OCI-LY1 (cell line): ENCODE measurements around the gene MTUS2.

Experiments used
- H2AFZ ChIP-seq: fragments of 200-600 bp; sonication (generic), shearing (Covaris generic); 2 replicates; pipeline ENCODE4 v1.6.0; 2014; ENCODE audit warnings: antibody characterized with exemption, mild to moderate bottlenecking, low read length
- H3F3A ChIP-seq: fragments of 200-600 bp; sonication (generic), shearing (Covaris generic); 2 replicates; pipeline ENCODE4 v1.6.0; 2014; ENCODE audit warnings: mild to moderate bottlenecking, antibody characterized with exemption, low read length, moderate library complexity; ENCODE audit not compliant: insufficient read depth
- H3K27ac ChIP-seq: fragments of 200-600 bp; sonication (generic); 2 replicates; pipeline ENCODE4 v1.5.1; 2014; ENCODE audit warnings: low read length, mixed run types, mild to moderate bottlenecking, low read depth; ENCODE audit not compliant: poor library complexity, severe bottlenecking
- H3K27me3 ChIP-seq: fragments of 200-600 bp; sonication (generic); 2 replicates; pipeline ENCODE4 v1.6.0; 2014; ENCODE audit warnings: antibody characterized with exemption, mild to moderate bottlenecking, low read length, moderate library complexity; ENCODE audit not compliant: insufficient read depth
- H3K36me3 ChIP-seq: fragments of 200-600 bp; sonication (generic); 2 replicates; pipeline ENCODE4 v1.6.1; 2014; ENCODE audit warnings: mild to moderate bottlenecking, antibody characterized with exemption, low read length, moderate library complexity, mixed read lengths; ENCODE audit not compliant: insufficient read depth
- H3K4me1 ChIP-seq: fragments of 200-600 bp; sonication (generic); 2 replicates; pipeline ENCODE4 v1.5.1; 2014; ENCODE audit warnings: mild to moderate bottlenecking, low read length, moderate library complexity; ENCODE audit not compliant: insufficient read depth, severe bottlenecking
- H3K4me2 ChIP-seq: fragments of 200-600 bp; sonication (generic), shearing (Covaris generic); 2 replicates; pipeline ENCODE4 v1.6.1; 2014; ENCODE audit warnings: low read length
- H3K4me3 ChIP-seq: fragments of 200-600 bp; sonication (generic); 2 replicates; pipeline ENCODE4 v1.5.1; 2014; ENCODE audit warnings: low read length, low read depth, mild to moderate bottlenecking, mixed read lengths; ENCODE audit not compliant: poor library complexity, severe bottlenecking
- H3K79me2 ChIP-seq: fragments of 200-600 bp; shearing (Covaris generic); 2 replicates; pipeline ENCODE4 v1.6.1; 2016; ENCODE audit warnings: mixed run types, low read length, mixed read lengths; ENCODE audit not compliant: insufficient read depth
- H3K9ac ChIP-seq: fragments of 200-600 bp; sonication (generic), shearing (Covaris generic); 2 replicates; pipeline ENCODE4 v1.6.1; 2014; ENCODE audit warnings: mild to moderate bottlenecking, low read length, mixed read lengths
- H3K9me2 ChIP-seq: fragments of 200-600 bp; sonication (generic), shearing (Covaris generic); 2 replicates; pipeline ENCODE4 v1.6.1; 2014; ENCODE audit warnings: low read depth, mild to moderate bottlenecking, low read length, mixed read lengths
- H3K9me3 ChIP-seq: fragments of 200-600 bp; shearing (Covaris generic); 2 replicates; pipeline ENCODE4 v1.6.1; 2014; ENCODE audit warnings: low read length, mixed read lengths
- H4K20me1 ChIP-seq: fragments of 200-600 bp; sonication (generic), shearing (Covaris generic); 2 replicates; pipeline ENCODE4 v1.6.0; 2016; ENCODE audit warnings: mild to moderate bottlenecking, low read length; ENCODE audit not compliant: insufficient read depth
- CTCF ChIP-seq: fragments of 200-600 bp; sonication (generic), shearing (Covaris generic); IDR thresholded peaks from 2 replicates; pipeline ENCODE4 v1.5.1; 2017; ENCODE audit warnings: mild to moderate bottlenecking, antibody characterized with exemption, low read length, moderate library complexity, mixed read lengths
- EZH2 ChIP-seq: fragments of 200-600 bp; sonication (generic), shearing (Covaris generic); IDR thresholded peaks from 2 replicates; pipeline ENCODE4 v1.8.0; 2017; ENCODE audit warnings: borderline replicate concordance, mixed run types, mild to moderate bottlenecking, antibody characterized with exemption, low read length, moderate library complexity, mixed read lengths

Gene MTUS2

GRCh38 chr13:28822151-28822550, 2.0 kb downstream of the MTUS2 start:
- Histone ChIP-seq H3K27me3 (no peaks in the 10 kb centered on the region), H3K4me3 (no peak overlapping the region), H3K4me1 (no peaks in the 10 kb centered on the region), H3K4me2 (no peak overlapping the region), H3K9me2 (no peaks in the 10 kb centered on the region), H3K9me3 (no peaks in the 10 kb centered on the region), H3K9ac (no peak overlapping the region), H3F3A (no peaks in the 10 kb centered on the region), H4K20me1 (no peaks in the 10 kb centered on the region), H3K27ac (no peak overlapping the region), H2AFZ (no peak overlapping the region), H3K36me3 (no peaks in the 10 kb centered on the region), H3K79me2 (no peaks in the 10 kb centered on the region)
- TF ChIP-seq EZH2 (no peak), CTCF (no peak)

DNA sequence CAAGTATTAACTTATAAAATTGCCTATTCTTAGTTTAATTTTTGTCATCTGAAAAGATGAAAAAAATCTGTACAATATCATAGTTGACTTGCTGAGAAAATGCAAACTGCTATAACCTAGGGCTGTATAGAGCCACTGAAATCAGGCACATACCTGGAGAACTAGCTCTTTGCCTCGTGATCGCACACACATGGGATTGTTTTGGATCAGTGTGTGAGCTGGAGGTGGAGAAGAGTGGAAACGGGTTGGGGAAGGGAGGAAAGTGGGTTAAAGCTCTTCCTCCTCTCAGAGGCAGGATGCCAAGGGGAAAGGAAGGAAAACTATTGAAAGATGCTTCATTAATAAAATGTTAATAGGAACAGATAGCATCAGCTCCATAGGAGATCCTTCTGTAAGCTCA, 2.7 kb downstream of the MTUS2 start:
- no peaks in the 10 kb centered on the region for H3K4me1 ChIP-seq
- H3K4me2 ChIP-seq: no peak overlapping the region
- no peaks in the 10 kb centered on the region for H3K9me2 ChIP-seq
- no peak overlapping the region for H3K27ac ChIP-seq
- no peaks in the 10 kb centered on the region for H4K20me1 ChIP-seq
- H2AFZ ChIP-seq: no peak overlapping the region
- H3K36me3 ChIP-seq: no peaks in the 10 kb centered on the region
- no peaks in the 10 kb centered on the region for H3F3A ChIP-seq
- no peak overlapping the region for H3K9ac ChIP-seq
- no peaks in the 10 kb centered on the region for H3K9me3 ChIP-seq
- H3K79me2 ChIP-seq: no peaks in the 10 kb centered on the region
- no peak overlapping the region for H3K4me3 ChIP-seq
- no peaks in the 10 kb centered on the region for H3K27me3 ChIP-seq
- TF ChIP-seq CTCF: no peak
- no peak for TF ChIP-seq EZH2

- Histone ChIP-seq H3K27ac (no peak overlapping the region), H3K27me3 (no peaks in the 10 kb centered on the region), H3F3A (no peaks in the 10 kb centered on the region), H3K36me3 (no peaks in the 10 kb centered on the region), H4K20me1 (no peaks in the 10 kb centered on the region), H3K4me3 (no peak overlapping the region), H3K9me3 (peaks cover 3% of the 10 kb centered on the region; the same call in 1 of the 2 replicates), H3K9ac (no peak overlapping the region), H3K4me1 (no peaks in the 10 kb centered on the region), H3K9me2 (no peaks in the 10 kb centered on the region), H3K4me2 (no peak overlapping the region), H3K79me2 (no peaks in the 10 kb centered on the region), H2AFZ (no peak overlapping the region)
- TF ChIP-seq CTCF (no peak), EZH2 (no peak)
These were observed 5.2 kb downstream of the MTUS2 start for GRCh38 chr13:28825379-28825778.
